Stimulated activated memory B cell treated with anti-CD40 and anti-IgM and Interleukin-4, amounts not matched to agents 10 μg/mL and 1 μg/mL and 100 μg/mL, for 72 hours (primary cell): Measurements from ENCODE around the gene INSR.
A peak's percentile ranks its signal among the peaks of the same experiment; 100 is the strongest.
"Not testable (repeated sequence)": the region's sequence is repeated elsewhere in the genome, so short reads cannot be mapped to it uniquely, and the experiment has no call there.

Source experiments
- ATAC-seq: fragments of 150-1000 bp; cut with Tn5 transposase; 2 replicates; pipeline ENCODE4 v1.10.0; 2021
- H3K27ac Mint-ChIP-seq: one replicate; pipeline ENCODE4 v1.8.0; 2022; ENCODE audit warnings: mild to moderate bottlenecking, mixed read lengths
- H3K27me3 Mint-ChIP-seq: one replicate; pipeline ENCODE4 v1.8.0; 2022; ENCODE audit warnings: mixed read lengths
- H3K36me3 Mint-ChIP-seq: one replicate; pipeline ENCODE4 v1.8.0; 2022; ENCODE audit warnings: mixed read lengths
- H3K4me1 Mint-ChIP-seq: one replicate; pipeline ENCODE4 v1.8.0; 2022; ENCODE audit warnings: mixed read lengths
- H3K4me3 Mint-ChIP-seq: one replicate; pipeline ENCODE4 v1.8.0; 2022; ENCODE audit warnings: mild to moderate bottlenecking, moderate library complexity, mixed read lengths
- H3K9me3 Mint-ChIP-seq: one replicate; pipeline ENCODE4 v1.8.0; 2022; ENCODE audit warnings: mixed read lengths

INSR gene

DNA sequence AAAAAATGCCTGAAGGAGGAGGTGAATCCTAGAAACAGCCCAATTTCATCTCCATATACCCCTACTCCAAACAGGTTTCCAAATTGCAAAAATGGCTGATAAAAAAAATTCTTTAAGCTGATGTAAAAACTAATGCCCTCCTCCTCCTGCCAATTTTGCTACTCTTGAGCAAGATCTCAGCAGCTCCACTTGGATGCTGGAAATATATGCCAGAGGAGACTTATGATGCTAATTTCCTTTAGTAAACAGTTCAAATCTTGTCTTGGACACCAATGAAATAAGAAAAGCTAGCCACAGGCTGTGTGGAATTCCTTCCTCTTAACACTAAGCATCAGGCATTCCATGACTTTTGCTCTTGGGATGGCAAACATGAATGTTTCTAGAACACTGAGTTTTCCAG, 67.5 kb downstream of the INSR start:
- Mint-ChIP-seq H3K4me3 (no peak overlapping the region), H3K4me1 (peaks cover 10% of the 10 kb centered on the region), H3K9me3 (peaks cover 6% of the 10 kb centered on the region), H3K27ac (no peak overlapping the region), H3K27me3 (peaks cover 18% of the 10 kb centered on the region), H3K36me3 (peaks cover 6% of the 10 kb centered on the region)
- no peak for ATAC-seq

DNA sequence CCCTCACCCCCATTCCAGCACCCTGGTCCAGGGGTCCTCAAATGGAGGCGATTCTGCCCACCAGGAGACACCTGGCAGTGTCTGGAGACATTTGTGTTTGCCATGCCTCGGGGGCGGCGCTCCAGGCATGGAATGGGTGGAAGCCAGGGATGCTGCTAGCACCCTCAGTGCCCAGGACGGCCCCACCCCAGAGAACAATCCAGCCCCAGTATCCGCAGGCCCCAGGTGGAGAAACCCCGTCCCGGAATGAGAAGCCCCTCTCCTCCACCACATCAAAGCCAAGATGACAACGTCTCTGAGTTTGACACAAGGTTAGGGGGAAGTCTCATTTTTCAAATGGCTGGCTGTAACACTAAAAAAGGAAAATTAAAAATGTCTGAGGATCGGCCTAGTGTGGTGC, 68.5 kb downstream of the INSR start:
- Mint-ChIP-seq H3K36me3 (peaks cover 6% of the 10 kb centered on the region), H3K27ac (no peak overlapping the region)

DNA sequence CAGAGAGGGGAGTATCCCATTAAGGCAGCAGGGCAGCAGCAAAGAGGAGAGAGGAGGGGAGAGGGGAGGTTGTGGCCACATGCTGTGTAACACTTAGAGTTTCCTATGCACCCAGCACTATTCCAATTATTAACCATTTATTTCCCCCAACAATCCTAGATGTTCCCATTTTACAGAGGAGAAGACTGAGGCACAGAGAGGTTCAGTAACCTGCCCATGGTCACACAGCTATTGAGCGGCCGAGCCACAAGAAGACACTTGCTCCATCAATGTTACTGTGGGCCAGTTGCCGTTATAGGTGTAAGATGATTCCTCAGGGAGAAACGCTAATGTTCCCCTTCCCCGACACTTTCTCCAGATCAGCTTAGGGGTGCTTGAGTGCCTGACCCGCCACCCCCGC, 69.2 kb downstream of the INSR start:
- Mint-ChIP-seq H3K4me1 (peaks cover 10% of the 10 kb centered on the region), H3K27ac (peak overlapping the region; percentile 29), H3K36me3 (peaks cover 6% of the 10 kb centered on the region), H3K9me3 (peaks cover 6% of the 10 kb centered on the region), H3K27me3 (peaks cover 18% of the 10 kb centered on the region), H3K4me3 (no peak overlapping the region)
- no peak for ATAC-seq

More for the DNA sequence above, 68.5 kb downstream of the INSR start:
- peaks cover 10% of the 10 kb centered on the region for H3K4me1 Mint-ChIP-seq
- ATAC-seq: no peak
- H3K4me3 Mint-ChIP-seq: no peak overlapping the region
- H3K27me3 Mint-ChIP-seq: peaks cover 18% of the 10 kb centered on the region
- peaks cover 6% of the 10 kb centered on the region for H3K9me3 Mint-ChIP-seq

DNA sequence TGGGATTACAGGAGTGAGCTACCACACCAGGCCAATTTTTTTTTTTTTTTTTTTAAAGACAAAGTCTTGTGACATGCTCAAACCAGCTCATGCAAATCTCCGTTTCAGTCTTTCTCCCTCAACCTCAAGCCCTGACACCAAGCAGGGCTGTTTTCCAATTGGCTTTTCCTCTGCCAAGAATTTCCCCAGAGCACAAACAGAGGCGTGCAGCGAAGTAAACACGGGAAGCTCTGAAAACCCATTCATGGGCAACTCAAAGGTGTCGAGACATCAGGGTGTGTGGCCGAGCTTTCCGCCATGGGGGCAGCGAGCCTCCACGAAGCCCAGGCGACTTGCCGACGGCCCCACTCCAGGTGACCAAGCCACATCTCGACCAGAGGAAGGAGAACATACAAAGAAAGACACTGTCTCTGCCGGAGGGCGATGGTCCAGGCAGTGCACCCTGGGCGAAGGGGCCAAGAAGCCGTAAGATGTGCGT, 70.0 kb downstream of the INSR start:
- H3K27me3 Mint-ChIP-seq: peaks cover 18% of the 10 kb centered on the region
- H3K4me3 Mint-ChIP-seq: no peak overlapping the region
- peaks cover 10% of the 10 kb centered on the region for H3K4me1 Mint-ChIP-seq
- no peak for ATAC-seq
- H3K27ac Mint-ChIP-seq: peak overlapping the region; percentile 29
- H3K36me3 Mint-ChIP-seq: peaks cover 6% of the 10 kb centered on the region
- peaks cover 6% of the 10 kb centered on the region for H3K9me3 Mint-ChIP-seq

DNA sequence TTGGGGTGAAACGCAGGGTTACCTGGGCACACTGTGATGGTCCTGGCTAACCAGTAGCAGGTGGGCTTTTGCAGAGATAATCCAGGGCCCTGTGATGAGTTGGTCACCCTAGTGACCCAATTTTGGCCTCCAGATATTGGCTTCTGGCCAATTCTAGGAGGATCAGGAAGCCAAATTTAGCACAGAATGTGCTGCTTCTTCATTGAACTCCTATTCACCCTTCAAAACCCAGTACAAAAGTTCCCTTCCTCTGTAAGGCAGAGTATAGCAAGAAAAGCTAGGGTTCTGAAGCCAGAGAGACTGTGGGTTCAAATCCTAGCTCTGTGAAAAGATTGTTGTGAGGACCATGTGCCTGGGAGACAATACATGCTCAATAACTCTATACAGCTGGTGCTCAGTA, 70.8 kb downstream of the INSR start:
- Mint-ChIP-seq H3K4me1 (peaks cover 10% of the 10 kb centered on the region), H3K36me3 (no peaks in the 10 kb centered on the region), H3K9me3 (no peaks in the 10 kb centered on the region), H3K27ac (no peak overlapping the region), H3K4me3 (no peak overlapping the region), H3K27me3 (peaks cover 18% of the 10 kb centered on the region)
- ATAC-seq: no peak

DNA sequence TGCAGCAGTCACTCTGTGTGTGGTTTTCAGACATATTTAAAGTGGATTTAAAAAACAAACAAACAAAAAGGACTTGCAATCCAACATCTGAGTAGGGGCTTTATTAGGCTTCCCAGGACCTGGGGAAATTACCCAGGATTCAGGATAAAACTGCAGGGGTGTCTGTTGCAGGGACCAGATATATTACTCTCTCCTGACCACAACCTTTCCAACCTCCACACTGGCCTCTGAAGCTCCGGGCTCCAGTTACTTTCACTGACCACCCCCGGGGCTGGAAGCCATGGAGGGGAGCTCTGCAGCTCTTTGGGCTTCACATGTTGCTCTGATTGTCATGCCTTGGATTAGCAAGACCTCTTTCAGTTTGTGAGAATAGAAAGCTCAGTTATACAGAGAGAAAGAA, 75.2 kb downstream of the INSR start:
- no peak for ATAC-seq
- Mint-ChIP-seq H3K4me3 (no peak overlapping the region), H3K4me1 (peaks cover 27% of the 10 kb centered on the region)

GRCh38 chr19:7217861-7218260, 76.4 kb downstream of the INSR start:
- no peaks in the 10 kb centered on the region for H3K27me3 Mint-ChIP-seq
- no peaks in the 10 kb centered on the region for H3K9me3 Mint-ChIP-seq
- no peak overlapping the region for H3K4me3 Mint-ChIP-seq
- peaks cover 38% of the 10 kb centered on the region for H3K4me1 Mint-ChIP-seq
- H3K27ac Mint-ChIP-seq: no peak overlapping the region
- no peak for ATAC-seq
- no peaks in the 10 kb centered on the region for H3K36me3 Mint-ChIP-seq

More for the DNA sequence above, 75.2 kb downstream of the INSR start:
- peaks cover 2% of the 10 kb centered on the region for H3K27me3 Mint-ChIP-seq
- H3K9me3 Mint-ChIP-seq: no peaks in the 10 kb centered on the region
- no peak overlapping the region for H3K27ac Mint-ChIP-seq
- H3K36me3 Mint-ChIP-seq: no peaks in the 10 kb centered on the region

GRCh38 chr19:7216373-7216902, 77.8 kb downstream of the INSR start:
- peaks cover 39% of the 10 kb centered on the region for H3K4me1 Mint-ChIP-seq
- no peaks in the 10 kb centered on the region for H3K9me3 Mint-ChIP-seq
- no peak overlapping the region for H3K4me3 Mint-ChIP-seq
- H3K36me3 Mint-ChIP-seq: no peaks in the 10 kb centered on the region
- peak; percentile 51 for ATAC-seq
- H3K27ac Mint-ChIP-seq: peak overlapping the region; percentile 70
- no peaks in the 10 kb centered on the region for H3K27me3 Mint-ChIP-seq

GRCh38 chr19:7215176-7215575, 79.0 kb downstream of the INSR start:
- no peak for ATAC-seq
- no peaks in the 10 kb centered on the region for H3K36me3 Mint-ChIP-seq
- no peaks in the 10 kb centered on the region for H3K9me3 Mint-ChIP-seq
- peaks cover 41% of the 10 kb centered on the region for H3K4me1 Mint-ChIP-seq
- no peaks in the 10 kb centered on the region for H3K27me3 Mint-ChIP-seq
- H3K4me3 Mint-ChIP-seq: no peak overlapping the region
- peak overlapping the region; percentile 86 for H3K27ac Mint-ChIP-seq

DNA sequence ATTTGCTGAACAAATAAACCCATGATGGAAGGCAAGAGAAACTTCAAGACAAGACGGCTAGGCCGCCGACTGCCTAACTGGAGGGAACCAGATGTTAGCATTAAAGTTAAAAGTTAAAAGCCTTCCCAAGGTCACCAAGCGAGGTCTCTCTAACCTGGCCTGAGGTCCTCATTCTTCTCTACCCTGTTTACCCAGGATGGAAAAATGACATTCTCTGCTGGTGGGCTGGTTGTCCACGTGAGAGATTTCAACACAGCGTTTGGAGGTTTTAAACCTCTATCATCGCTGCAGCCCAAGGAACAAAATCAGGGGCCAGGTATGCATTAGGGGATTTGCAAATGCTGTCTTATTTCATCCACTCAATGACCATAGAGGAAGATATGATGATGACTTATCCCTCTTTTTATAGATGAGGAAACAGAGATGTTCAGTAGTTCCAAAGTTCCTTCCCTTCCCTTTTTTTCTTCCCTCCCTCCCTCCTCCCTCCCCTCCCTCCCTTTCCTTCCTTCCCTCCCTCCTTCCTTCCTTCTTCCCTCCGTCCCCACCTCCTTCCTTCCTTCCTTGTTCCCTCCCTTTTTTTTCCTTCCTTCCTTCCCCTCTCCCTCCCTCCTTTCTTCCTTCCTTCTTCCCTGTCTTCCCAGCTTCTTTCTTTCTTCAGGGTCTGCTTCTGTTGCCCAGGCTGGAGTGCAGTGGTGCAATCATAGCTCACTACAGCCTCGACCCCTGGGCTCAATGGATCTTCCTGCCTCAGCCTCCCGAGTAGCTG, 79.7 kb downstream of the INSR start:
- Mint-ChIP-seq H3K4me3 (peak overlapping the region; percentile 49), H3K9me3 (no peaks in the 10 kb centered on the region), H3K4me1 (peaks cover 47% of the 10 kb centered on the region), H3K27me3 (no peaks in the 10 kb centered on the region), H3K27ac (peak overlapping the region; percentile 86), H3K36me3 (no peaks in the 10 kb centered on the region)
- no peak for ATAC-seq

GRCh38 chr19:7213628-7214323, 80.4 kb downstream of the INSR start:
- ATAC-seq: peak; percentile 75
- H3K27me3 Mint-ChIP-seq: no peaks in the 10 kb centered on the region
- H3K36me3 Mint-ChIP-seq: no peaks in the 10 kb centered on the region
- no peaks in the 10 kb centered on the region for H3K9me3 Mint-ChIP-seq
- H3K27ac Mint-ChIP-seq: peak overlapping the region; percentile 86
- H3K4me1 Mint-ChIP-seq: peaks cover 51% of the 10 kb centered on the region
- H3K4me3 Mint-ChIP-seq: no peak overlapping the region

DNA sequence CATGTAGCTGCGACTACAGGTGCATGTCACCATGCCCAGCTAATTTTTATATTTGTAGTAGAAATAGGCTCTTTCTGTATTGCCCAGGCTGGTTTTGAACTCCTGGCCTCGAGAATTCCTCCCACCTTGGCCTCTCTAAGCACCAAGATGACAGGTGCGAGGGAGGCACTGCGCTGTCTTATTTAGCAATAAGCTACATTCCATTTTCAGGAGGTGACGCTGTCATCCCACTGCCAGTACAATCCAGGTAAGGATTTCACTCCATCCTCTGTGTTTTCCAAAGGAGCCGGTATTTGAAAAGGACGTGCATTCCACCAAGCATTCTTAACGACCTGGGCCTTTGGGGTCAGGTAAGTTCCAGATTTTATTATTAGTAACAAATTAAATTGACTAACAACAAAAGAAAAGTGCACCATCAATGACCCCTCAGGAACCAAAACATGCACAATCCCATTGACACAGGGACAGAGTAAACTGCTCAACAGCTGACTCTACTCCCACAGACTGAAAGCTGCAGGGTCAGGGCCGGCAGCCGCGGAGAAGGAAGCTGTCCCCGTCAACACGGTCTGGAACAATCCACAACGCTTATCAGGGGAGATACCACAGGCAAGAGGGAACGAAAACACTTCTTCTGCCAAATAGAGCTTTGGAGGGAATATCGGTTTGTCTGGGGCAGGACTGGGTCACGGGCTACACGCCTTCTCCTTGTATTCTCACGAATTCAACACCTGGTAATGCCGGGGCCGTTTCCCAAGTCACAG, 82.8 kb downstream of the INSR start:
- no peak for ATAC-seq
- H3K36me3 Mint-ChIP-seq: no peaks in the 10 kb centered on the region
- H3K9me3 Mint-ChIP-seq: peaks cover 2% of the 10 kb centered on the region
- no peaks in the 10 kb centered on the region for H3K27me3 Mint-ChIP-seq
- no peak overlapping the region for H3K4me3 Mint-ChIP-seq
- H3K27ac Mint-ChIP-seq: no peak overlapping the region
- H3K4me1 Mint-ChIP-seq: peaks cover 55% of the 10 kb centered on the region

DNA sequence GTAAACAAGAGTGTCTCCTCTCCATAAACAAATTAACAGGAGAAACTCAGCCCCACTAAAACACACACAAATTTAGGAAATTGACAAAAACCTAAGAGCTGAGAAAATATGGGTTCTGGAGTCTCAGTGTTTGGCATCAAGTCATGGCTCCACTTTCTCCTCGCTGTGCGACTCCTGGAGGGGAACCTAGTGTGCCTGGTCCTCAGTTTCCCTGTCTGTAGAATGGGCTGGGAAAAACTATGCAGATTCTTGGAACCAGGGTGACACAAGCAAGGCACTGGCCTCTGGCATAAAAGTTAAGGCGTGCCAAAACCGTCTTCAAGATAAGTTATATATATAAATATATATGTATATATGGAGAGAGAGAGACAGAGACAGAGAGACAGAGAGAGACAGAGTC, 83.9 kb downstream of the INSR start:
- H3K4me3 Mint-ChIP-seq: no peak overlapping the region

GRCh38 chr19:7209597-7210325, 84.5 kb downstream of the INSR start:
- ATAC-seq, H3K27me3 Mint-ChIP-seq, H3K4me3 Mint-ChIP-seq, H3K36me3 Mint-ChIP-seq, H3K27ac Mint-ChIP-seq, H3K9me3 Mint-ChIP-seq: not testable (repeated sequence)
- peaks cover 43% of the 10 kb centered on the region for H3K4me1 Mint-ChIP-seq

More for the DNA sequence above, 83.9 kb downstream of the INSR start:
- Mint-ChIP-seq H3K36me3 (no peaks in the 10 kb centered on the region), H3K9me3 (peaks cover 2% of the 10 kb centered on the region), H3K27me3 (no peaks in the 10 kb centered on the region), H3K27ac (no peak overlapping the region), H3K4me1 (peaks cover 48% of the 10 kb centered on the region)
- no peak for ATAC-seq
